Activated T-helper 9 cell treated with anti-CD3 and anti-CD28 coated beads, Interleukin-2, amount 50 U/mL, for 16 hours (primary cell): ENCODE data around the gene DENND5A.
"Not testable (repeated sequence)": the region's sequence is repeated elsewhere in the genome, so short reads cannot be mapped to it uniquely, and the experiment has no call there.

Experiments
- DNase-seq: peaks from one replicate; pipeline ENCODE4 v3.0.0-alpha.2; 2020; ENCODE audit warnings: low read depth

Gene DENND5A

DNA sequence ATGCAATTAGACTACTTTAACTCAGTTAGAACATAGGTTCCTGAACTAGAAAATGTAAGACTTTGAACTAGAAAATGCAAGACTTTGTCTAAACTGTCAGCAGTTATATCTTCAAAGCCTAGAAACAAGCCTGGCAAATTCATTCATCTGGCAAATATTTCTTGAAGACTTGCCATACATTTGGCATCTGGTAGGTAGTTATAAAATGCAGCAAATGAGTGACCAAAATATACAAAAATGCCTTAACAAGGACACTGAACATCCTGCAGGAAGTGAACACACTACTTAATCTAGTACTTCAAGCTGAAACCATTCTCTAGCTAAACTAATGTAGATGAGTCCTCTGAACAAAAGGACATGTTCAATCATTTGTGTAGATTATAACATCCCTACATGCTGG lies 89.0 kb downstream of the DENND5A start:
- no peak for DNase-seq

DNA sequence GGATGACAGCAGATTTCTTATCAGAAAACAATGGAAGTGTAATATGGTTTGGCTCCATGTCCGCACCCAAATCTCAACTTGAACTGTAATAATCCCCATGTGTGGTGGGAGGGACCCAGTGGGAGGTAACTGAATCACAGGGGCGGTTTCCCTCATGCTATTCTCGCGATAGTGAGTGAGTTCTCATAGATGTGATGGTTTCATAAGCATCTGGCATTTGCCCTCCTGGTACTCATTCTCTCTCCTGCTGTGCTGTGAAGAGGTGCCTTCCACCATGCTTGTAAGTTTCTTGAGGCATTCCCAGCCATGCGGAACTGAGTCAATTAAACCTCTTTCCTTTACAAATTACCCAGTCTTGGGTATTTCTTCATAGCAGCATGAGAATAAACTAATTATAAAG lies 92.8 kb downstream of the DENND5A start:
- no peak for DNase-seq

DNA sequence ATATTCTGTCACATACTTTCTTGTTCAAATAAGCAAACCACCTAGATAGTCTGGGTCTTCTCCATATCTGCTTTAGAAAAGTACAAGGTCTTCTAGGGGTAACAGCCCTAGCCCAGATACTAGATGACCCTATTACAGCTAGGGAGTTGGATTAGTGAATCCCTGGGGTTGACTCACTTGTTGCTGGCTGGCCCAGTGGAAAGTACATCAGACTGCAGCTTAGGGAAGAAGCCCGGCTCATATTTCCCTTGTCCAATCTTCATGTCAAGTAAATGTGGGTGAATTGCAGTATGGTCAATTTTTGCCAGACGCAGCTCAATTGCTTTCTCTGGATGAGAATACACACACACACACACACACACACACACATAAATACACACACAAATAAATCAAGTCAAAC lies 94.7 kb downstream of the DENND5A start:
- DNase-seq: no peak

DNA sequence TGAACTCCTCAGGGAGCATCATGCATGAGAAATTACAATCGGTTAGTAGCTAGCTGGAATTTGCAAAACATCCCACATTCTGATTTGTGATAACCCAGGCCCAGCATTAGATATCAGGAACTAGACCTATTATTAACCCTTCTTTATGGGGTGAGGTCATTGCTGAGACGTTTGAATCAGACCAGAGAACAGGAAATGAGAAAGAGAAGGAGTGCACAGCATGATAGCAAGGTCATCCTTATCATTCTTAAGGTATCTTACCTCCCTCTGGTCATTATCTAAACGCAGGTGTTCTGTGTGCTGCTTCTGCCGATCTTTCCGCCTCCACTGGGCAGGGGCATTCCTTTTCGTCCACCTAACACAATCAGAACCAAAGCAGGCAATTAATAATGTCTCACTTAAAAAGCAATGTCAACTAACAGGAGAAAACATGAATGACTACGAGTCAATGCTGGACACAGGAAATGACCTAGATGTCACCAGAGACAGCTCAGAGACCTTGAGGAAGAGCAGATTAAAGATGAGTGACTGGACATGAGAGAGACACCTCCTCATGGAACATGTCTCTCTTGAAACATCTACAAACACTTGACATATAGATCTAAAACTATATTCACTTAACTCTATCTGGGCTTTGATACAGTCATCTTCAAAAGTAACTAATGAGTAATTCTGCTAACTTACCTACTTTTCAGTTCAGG lies 95.4 kb downstream of the DENND5A start:
- DNase-seq: no peak

DNA sequence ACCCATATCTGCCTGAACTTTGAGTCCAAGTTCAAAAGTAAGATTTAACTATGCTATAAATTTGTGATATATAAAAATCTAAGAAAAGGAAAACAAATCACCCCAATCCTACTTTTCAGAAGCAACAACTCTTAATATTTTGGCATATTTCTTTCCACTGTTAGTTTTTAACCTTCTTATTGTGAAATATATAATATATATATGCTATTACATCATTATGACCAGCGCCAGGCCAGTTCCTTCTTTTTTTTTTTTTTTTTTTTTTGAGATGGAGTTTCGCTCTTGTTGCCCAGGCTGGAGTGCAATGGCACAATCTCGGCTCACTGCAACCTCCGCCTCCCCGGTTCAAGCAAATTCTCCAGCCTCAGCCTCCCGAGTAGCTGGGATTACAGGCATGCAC lies 103.2 kb downstream of the DENND5A start:
- DNase-seq: not testable (repeated sequence)

DNA sequence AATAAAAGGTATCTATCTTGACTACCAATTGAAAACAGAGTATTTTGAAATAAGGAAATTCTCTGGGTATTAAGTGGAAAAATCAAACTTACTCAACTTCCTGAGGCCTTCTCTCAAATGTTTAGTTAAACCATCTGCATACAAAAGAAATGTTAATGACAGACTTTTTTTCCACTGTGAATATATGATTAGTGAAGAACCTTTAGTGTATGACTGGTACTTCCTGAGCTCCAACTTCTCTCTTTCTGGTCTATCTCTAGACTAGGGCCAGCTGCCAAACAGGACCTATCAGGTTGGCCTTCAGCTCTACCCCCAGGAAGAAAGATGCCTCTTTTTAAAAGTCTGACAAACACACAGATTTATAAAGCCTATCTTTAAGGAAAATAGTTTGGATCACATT lies 105.0 kb downstream of the DENND5A start:
- DNase-seq: no peak

DNA sequence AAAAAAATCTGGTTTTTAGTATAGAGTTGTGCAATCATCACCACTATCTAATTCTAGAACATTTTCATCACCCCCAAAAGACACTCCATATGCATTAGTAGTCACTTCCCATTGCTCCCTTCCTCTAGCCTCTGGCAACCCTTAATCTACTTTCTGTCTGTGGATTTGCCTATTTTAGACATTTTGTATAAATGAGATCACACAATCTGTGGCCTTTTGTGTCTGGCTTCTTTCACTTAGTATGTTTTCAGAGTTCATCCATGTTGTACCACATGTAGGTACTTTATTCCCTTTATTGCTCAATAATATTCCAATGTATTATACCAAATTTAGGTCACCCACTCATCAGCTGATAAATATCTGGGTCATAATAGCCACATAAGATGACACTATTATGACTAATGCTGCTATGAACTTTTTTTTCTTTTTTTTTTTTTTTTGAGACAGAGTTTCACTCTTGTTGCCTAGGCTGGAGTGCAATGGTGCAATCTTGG lies 106.2 kb downstream of the DENND5A start:
- no peak for DNase-seq

DNA sequence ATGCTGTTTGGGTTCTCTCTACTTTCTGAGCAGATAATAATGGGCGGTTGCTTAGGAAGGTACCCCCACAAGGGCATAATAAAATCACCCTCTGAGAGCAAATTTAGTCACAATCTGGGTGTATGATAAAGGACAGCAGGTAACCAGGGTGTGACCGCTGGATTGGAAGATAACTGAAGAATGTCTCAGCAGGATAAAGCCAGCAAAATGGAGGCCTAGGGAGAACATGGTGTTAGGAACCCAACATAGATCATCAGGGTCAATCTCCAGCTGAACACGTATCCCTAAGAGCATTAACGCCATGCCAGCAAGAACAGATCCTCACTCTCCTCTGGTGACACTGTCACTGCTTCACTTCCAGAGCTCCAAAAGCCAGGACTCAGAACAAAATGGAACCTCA lies 109.2 kb downstream of the DENND5A start:
- no peak for DNase-seq

DNA sequence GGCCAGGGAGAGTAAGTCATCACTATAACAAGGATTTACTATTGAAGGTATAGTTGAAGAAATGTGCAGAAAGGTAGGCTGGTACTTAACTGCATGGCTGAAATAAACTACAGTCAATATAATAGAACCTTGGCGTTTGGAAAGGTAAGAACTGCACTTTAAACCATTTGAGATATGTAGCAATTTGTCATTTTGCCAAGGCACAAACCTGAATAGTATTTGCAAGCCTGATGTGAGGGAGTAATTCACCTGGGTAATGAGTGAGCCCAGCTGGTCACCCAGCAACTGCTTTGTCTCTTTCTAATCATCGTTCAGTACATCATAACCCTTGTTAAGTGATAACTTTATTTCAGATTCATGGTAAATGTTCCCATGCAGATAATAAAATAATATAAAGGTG lies 111.5 kb downstream of the DENND5A start:
- DNase-seq: no peak

DNA sequence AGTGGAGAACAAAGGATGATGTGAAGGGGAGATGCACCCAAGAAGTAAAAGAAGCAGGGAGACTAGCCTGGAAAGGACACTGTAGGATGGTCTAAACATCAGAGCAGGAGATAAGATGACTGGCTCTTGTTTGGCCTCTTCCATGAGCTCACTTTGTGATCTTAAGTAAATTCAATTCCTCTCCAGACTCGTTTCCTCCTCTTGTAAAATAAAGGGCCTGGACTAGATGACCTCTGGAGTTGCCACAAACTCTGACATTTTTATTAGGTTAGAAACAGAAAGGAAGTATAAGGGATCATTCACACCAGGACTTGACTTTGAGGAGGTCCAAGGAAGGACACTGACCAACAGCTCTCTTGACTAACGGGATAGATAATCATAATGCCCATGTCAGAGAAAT lies 113.5 kb downstream of the DENND5A start:
- DNase-seq: no peak

DNA sequence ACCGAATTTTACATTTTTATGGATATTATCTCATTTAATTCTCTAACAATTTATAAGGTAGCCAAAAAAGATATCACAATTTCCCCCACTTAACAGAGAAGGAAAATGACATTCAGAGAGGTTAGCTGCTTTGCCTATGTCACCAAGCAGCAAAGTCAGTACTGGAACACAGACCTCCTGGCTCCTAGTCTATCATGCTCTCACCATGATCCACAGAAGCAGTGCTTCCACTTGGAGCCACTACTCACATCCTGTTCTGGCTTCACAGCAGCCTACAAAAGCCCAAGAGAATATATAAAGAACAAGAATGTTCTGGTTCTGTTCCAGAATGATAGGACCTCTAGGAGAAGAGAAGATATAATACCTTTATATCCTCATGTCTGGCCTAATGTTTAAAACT lies 114.2 kb downstream of the DENND5A start:
- no peak for DNase-seq

DNA sequence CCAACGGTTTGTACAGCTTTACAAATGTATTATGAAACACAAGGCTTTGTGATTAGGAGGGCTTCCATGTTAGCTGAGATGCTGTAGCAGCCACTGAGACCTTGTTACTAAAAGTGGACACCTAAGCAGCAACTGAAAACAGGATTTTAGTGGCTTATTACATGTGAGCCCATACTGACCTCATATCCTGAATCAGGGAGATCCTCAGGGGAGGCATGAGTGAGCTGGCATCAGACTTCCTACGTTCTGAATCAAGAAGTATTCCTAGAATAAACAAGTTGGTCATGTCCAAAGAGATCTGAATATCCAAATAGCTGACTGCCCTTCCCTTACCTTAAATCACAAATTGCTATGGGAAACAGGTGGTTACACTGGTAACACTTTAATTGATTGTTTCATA lies 114.6 kb downstream of the DENND5A start:
- DNase-seq: no peak

DNA sequence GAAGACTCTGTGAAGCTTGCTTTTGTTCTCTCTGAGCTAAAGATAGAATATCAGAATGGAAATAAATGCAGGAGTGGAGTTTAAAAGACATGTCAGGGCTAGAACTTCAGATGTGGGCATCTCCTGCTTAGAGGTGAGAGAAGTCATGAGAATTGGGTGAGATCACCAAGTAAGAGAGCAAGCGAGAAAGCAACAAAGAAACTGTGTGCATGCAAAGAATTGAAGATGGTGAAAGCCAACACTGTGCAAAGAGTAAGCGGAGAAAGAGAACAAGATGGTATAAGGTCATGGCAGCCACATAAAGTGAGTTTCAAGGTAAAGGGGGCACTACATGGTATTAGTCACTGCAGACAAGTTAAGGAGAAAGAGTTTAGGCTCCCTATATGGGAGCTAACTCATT lies 116.4 kb downstream of the DENND5A start:
- no peak for DNase-seq

DNA sequence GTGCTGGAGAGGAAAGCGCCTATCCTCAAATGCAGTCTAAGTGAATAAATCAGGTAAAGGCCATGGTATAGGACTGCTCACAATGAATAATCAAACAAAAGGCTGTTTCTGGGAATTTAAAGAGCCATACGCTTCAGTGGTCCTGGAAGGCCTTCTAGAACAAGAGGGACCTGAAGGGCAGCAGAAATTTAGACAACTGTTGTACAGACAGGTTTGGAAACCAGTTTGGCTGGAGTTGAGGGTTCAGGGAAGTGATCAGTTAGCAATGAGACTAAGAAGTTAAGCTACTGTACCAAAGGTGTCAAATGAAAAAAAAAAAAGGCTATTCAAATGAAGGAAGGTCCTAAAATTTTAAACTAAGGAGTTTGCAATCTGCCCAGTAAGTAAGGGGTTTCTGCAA lies 117.1 kb downstream of the DENND5A start:
- no peak for DNase-seq

DNA sequence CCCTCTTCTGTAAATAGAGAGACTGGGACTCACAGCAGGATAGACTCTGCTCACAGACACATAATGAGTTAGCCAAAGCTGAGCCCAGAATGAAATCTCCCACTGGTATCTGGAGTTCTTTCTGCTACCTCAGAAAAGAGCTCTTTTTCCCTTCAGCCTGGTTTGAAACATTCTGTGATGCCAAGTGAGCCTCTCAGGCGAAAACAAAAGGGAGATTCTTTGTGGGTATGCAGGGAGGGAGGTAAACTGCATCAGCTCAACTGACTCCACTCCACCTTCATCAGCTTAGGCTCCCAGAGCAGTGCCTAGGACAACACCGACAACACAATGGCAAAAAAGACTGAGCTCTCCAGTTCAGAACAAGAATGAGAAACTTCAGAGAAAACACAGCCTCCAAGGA lies 118.7 kb downstream of the DENND5A start:
- no peak for DNase-seq

DNA sequence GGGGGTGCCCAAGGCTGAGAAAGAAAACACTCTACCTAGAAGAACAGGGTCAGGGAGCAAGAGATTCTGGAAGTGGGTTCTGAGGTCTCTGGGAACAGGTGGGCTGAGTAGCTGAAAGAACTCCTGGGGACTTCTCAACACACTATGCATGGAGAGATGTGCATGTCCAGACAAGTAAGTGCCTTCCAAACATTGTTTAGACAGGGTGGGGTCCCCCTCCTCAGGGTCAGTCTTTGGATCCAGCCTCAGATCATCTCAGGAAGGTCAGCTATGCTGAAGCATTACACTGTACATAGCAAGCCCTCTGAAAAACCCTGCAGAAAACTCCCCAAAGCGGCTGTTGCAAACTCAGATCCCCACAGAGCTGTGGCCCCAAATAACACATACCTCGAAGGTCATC lies 119.9 kb downstream of the DENND5A start:
- no peak for DNase-seq

DNA sequence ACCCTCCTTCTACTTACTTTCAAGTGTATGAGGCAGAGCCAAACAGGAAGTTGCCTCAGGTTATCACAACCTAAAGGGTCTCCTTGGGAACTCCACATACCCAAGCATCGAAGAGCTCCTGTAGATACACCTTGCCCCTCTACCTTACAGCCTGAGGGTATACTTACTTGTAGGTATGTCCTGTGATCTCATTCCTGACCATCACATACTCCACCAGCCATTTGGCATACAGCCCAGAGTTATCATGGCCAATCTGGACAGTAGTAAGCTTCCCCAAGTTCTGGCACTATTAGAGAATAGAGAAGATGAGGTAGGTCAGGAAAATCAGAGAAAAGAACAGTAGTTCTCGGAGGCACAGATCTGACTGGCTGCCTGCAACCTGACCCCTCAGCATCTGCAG lies 120.3 kb downstream of the DENND5A start:
- no peak for DNase-seq

DNA sequence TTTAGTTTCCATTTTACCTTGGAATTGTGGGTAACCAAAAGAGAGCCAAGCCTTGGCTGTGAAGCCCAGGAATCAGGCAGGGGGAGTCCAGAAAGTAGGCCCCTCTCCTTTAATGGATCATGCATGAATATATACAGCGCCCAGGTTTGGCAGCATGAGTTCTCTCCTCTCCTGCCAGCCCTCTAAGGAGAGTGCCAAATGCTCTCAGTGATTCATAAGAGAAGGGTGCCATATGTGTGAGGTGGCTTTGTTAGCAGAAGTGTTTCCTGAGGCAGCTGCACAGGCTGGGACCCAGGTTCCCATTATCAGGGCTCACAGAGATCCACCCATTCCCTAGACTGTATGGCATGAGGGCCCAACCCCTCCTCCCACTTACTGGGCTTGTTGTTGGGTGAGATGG lies 121.4 kb downstream of the DENND5A start:
- DNase-seq: no peak

DNA sequence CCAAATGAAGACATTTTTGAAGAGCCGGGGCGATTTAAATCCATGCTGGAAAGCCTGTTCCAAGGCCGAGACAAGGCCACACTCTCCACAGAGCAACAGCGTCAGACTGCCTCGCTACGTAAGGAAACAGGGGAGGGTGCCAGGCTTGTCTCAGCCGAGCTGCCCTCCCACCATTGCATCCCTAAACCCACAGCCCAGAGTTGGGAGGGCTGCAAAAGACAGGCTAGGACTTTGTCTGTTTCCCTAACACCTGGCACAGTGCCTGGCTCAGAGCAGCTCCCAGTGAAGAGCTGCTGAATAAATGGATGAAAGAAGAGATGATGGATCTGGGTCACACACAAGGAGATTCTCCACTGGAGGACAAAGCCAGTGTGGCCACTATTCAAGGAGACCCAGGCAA lies 122.4 kb downstream of the DENND5A start:
- no peak for DNase-seq

DNA sequence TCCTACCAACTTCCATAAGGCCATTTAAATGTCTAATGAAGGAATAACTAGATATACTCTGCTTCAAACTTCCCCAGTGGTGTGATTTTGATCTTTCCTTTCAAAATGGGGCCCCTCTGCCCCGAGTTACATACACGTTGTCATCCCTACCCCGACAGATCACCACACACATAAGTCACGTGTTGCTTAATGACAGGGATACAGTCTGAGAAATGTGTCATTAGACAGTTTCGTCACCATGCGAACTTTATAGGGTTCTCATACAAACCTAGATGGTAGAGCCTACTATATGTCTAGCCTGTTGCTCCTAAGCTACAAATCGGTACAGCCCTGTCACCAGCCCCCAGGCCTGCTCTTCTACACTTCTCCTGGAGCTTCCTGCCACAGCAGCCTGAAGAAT lies 124.0 kb downstream of the DENND5A start:
- no peak for DNase-seq

DNA sequence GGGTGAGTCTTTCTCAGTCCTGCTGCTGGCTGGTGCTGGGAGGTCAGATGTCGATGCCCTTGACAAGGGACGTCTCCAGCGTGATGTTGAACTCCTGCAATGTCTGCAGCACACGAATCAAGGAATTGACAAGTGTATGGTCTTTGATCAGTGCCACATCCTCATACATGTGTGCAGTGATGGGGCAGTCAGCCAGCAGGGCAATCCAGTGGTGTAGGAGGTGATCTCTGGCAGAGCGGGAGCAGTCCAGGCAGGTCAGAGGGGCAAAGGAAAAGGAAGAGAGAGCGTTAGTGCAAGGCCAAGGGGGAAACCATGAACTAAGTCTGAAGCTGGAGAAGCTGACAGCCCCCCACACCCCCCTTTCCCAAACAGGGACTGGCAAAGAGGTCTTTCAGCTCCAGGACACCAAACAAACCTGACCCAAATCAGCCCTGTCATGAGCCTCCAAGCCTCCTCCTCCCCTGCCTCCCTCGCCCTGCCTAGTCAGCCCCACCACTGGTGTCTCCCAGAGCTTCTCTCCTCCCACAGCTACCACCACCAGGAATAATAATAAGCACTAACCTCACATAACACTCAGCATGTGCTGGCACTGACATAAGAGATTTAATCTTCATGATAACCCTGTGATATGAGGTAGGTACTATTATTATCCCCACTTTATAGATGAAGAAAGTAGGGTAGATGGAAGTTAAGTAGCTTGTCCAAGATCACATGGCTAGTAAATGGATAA lies 125.4 kb downstream of the DENND5A start:
- no peak for DNase-seq

DNA sequence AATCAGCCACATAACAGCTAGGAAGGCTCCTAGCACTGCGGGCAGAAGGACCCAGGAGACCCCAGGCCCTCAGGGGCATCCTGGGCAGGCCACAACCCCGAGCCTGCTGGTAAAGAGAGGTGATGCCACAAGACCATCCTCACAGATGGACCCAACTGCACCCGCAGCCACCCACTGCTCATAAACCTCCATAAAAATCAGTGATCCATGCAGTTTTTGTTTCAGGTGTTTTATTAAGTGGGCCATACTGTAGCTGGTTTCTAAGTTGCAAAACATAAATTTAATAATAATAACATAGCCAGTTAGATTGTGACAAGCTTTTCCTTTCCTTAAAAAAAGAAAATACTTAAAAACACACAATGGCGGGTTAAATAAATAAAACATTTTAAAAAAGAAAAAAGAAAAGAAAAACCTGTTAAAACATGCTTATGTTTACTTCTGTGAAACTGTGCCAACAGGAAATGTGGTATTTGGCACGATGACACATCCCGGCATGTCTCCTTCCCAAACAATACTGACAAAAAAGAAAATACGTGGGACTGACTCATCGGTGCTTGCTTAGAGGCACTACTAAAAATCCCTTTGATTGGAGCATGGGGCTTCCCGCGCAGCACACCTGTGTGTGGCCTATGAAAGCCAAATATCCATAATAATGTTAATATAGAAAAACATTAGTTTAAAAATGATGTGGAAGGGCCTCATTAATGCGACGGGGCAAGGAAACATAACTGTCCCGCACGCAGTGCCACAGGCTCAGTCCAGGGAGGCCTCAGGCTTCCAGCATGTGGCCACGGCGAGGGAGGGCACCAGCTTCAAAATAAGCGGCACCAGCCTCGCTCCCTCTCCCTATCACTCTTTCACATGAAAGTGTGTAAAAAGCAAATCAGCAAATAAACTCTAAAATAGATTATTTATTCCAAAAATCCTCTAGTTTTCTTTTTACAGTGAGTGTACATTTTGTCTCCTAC lies 126.3 kb downstream of the DENND5A start:
- peak; percentile 10 for DNase-seq

DNA sequence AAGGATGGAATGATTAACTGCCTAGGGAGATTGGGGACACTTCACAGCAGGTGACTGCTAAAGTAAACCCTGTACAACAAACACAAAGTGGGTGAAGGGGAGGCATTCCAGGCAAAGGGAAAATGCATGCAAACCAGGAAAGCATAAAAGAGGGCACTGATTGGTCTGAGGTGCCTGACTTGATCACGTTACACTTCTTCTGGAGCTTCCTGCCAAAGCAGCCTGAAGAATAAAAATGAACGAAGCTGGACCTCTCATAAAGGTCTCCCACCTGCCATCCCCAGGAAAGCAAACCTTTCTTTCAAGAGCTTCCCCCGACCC lies 127.1 kb downstream of the DENND5A start:
- no peak for DNase-seq
